BJ (cell line): Measurements from ENCODE around the gene PTPN12. TPM values are rescaled to one million over a fixed set of nuclear protein-coding genes. Genes with fewer than 3 reads are reported as not detected.

Experiments
- CTCF ChIA-PET: fragments of 350-600 bp; formaldehyde crosslinking; extraction: SDS; loops from one replicate; lab custom pipeline; 2021; ENCODE audit warnings: antibody characterized with exemption, inconsistent platforms; lab: Yijun Ruan, JAX
- POLR2A ChIA-PET: fragments of 300-600 bp; sonication (Branson Sonifier 250); formaldehyde crosslinking; extraction: SDS; loops from one replicate; lab custom pipeline; 2021; ENCODE audit warnings: antibody characterized with exemption; lab: Charles Lee
- DNase-seq: peaks from one replicate; pipeline ENCODE4 v3.0.0-alpha.2; 2011; ENCODE audit warnings: low read depth
- H3K27me3 ChIP-seq: 2 replicates; pipeline ENCODE4 v1.6.0; 2011; ENCODE audit warnings: low read length; ENCODE audit not compliant: control insufficient read depth, insufficient read depth
- H3K36me3 ChIP-seq: 2 replicates; pipeline ENCODE4 v1.5.1; 2011; ENCODE audit warnings: low read length; ENCODE audit not compliant: control insufficient read depth, insufficient read depth
- H3K4me3 ChIP-seq: 2 replicates; pipeline ENCODE4 v1.5.1; 2011; ENCODE audit warnings: low read depth, mild to moderate bottlenecking, control low read depth, low read length
- polyA plus RNA-seq: library from polyadenylated mRNA; depleted of rRNA; stranded (reverse); fragments of >200 nt; gene quantifications from 2 replicates; pipeline ENCODE4 v1.2.3, GENCODE V29; 2011
- TF ChIP-seq, protein P1 (sequence below): IDR thresholded peaks from 2 replicates; pipeline ENCODE4 v1.5.1; 2011; ENCODE audit warnings: low read depth, mild to moderate bottlenecking, control low read depth, inconsistent platforms, low read length, moderate library complexity; ENCODE audit not compliant: insufficient read depth

PTPN12 gene
- polyA plus RNA-seq, 1 experiment: 19.7 TPM

DNA sequence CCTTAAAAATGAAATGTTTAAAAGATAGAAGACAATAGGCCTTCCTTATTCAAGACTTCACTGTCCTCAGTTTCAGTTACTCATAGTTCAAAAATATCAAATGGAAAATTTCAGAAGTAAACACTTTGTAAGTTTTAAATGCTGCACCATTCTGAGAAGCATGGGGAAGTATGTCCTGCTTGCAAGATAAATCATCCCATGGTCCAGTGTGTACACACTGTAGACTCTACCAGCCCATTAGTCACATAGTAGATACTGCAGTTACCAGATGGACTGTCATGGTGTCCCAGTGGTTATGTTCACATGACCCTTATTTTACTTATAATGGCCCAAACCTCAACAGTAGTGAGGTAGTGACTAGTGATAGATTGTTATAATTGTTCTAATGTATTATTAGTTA, 69.5 kb downstream of the PTPN12 start:
- no peak for DNase-seq
- TF ChIP-seq, protein P1, sequence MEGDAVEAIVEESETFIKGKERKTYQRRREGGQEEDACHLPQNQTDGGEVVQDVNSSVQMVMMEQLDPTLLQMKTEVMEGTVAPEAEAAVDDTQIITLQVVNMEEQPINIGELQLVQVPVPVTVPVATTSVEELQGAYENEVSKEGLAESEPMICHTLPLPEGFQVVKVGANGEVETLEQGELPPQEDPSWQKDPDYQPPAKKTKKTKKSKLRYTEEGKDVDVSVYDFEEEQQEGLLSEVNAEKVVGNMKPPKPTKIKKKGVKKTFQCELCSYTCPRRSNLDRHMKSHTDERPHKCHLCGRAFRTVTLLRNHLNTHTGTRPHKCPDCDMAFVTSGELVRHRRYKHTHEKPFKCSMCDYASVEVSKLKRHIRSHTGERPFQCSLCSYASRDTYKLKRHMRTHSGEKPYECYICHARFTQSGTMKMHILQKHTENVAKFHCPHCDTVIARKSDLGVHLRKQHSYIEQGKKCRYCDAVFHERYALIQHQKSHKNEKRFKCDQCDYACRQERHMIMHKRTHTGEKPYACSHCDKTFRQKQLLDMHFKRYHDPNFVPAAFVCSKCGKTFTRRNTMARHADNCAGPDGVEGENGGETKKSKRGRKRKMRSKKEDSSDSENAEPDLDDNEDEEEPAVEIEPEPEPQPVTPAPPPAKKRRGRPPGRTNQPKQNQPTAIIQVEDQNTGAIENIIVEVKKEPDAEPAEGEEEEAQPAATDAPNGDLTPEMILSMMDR: no peak
- no peaks in the 10 kb centered on the region for H3K27me3 ChIP-seq
- ChIA-PET CTCF (interaction anchor here (0.9 kb wide), 1 partner anchor 153 kb away, joined by 3 read pairs; no protein-coding TSS in a partner anchor), POLR2A (no interaction called here)
- peaks cover 3% of the 10 kb centered on the region for H3K36me3 ChIP-seq
- no peak overlapping the region for H3K4me3 ChIP-seq

DNA sequence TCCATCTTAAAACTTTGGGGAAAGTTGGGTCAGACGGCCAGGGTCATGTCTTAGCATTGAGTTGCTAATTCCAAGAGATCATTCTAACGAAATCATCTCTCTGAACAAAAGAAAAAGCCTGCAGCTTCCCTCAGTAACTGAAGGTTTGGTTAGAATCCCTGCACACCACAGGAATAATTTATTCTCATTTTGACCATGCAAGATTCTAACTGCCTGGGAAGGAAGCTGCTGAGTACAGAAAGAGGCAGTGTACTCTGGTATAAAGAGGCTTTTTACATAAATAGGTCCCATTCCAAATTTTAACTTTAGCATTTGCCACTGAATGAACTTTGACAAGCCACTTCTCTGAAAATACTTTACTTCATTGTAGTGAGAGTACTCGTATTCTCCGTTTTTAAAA, 82.2 kb downstream of the PTPN12 start:
- Histone ChIP-seq H3K27me3 (no peaks in the 10 kb centered on the region), H3K36me3 (peaks cover 3% of the 10 kb centered on the region; the same call in 1 of the 2 replicates), H3K4me3 (no peak overlapping the region)
- POLR2A ChIA-PET: no interaction called here
- CTCF ChIA-PET: no interaction called here
- no peak for DNase-seq
- TF ChIP-seq, protein P1: no peak

GRCh38 chr7:77626586-77627308, 89.7 kb downstream of the PTPN12 start:
- TF ChIP-seq, protein P1: no peak
- CTCF ChIA-PET: no interaction called here
- POLR2A ChIA-PET: no interaction called here
- no peak for DNase-seq
- H3K4me3 ChIP-seq: no peak overlapping the region
- H3K27me3 ChIP-seq: no peaks in the 10 kb centered on the region
- H3K36me3 ChIP-seq: peaks cover 9% of the 10 kb centered on the region; the same call in 1 of the 2 replicates

- CTCF ChIA-PET: no interaction called here
- TF ChIP-seq, protein P1: no peak
- no peak for DNase-seq
- Histone ChIP-seq H3K4me3 (no peak overlapping the region), H3K36me3 (peaks cover 7% of the 10 kb centered on the region; the same call in 1 of the 2 replicates), H3K27me3 (no peaks in the 10 kb centered on the region)
- POLR2A ChIA-PET: no interaction called here
Observed at GRCh38 chr7:77627309-77627676, 90.2 kb downstream of the PTPN12 start.

- DNase-seq: no peak
- H3K27me3 ChIP-seq: no peaks in the 10 kb centered on the region
- TF ChIP-seq, protein P1: no peak
- ChIA-PET POLR2A (no interaction called here), CTCF (no interaction called here)
- H3K4me3 ChIP-seq: no peak overlapping the region
- H3K36me3 ChIP-seq: peaks cover 9% of the 10 kb centered on the region
Observed at GRCh38 chr7:77629797-77630196, 92.7 kb downstream of the PTPN12 start.
